Measurements from ENCODE around the gene MMGT1.

GRCh38 chrX:135988245-135988644 is 14.5 kb upstream of the MMGT1 start:
- TF ChIP-seq REST (IDR thresholded peaks at IDR 0.05; ENCODE audit: insufficient read depth in 1 of 2, low read depth in 2 of 2, low read length in 2 of 2) (no peak), POLR2AphosphoS5 (IDR thresholded peaks at IDR 0.05; ENCODE audit: low read depth, low read length) (no peak), SIN3A (IDR thresholded peaks at IDR 0.05; ENCODE audit: borderline replicate concordance, insufficient read depth, low read length) (no peak), TAF1 (IDR thresholded peaks at IDR 0.05; ENCODE audit: borderline replicate concordance, insufficient read depth, low read length) (no peak)

Data from PFSK-1 (cell line).